H1 (cell line): ENCODE measurements around the gene MYBPC2. TPM values are rescaled to one million over a fixed set of nuclear protein-coding genes. Genes with fewer than 3 reads are reported as not detected.

Source experiments
- CHD7 ChIP-seq: fragments of 300-600 bp; sonication (generic); IDR thresholded peaks from 2 replicates; pipeline ENCODE4 v1.7.1; 2012; ENCODE audit warnings: low read length, moderate library complexity, mild to moderate bottlenecking, inconsistent platforms; ENCODE audit not compliant: insufficient replicate concordance
- JUND ChIP-seq: IDR thresholded peaks from 2 replicates; pipeline ENCODE4 v1.6.1; 2011; ENCODE audit warnings: mild to moderate bottlenecking, improper control_type of control experiment, low read length
- KDM5A ChIP-seq: fragments of 200-600 bp; IDR thresholded peaks from 2 replicates; pipeline ENCODE4 v1.7.1; 2012; ENCODE audit warnings: mild to moderate bottlenecking, low read length, inconsistent platforms, mixed read lengths
- polyA plus RNA-seq, 7 experiments: library from polyadenylated mRNA; depleted of rRNA in 3 of 7; stranded (reverse) in 5 of 7; unstranded in 2 of 7; fragments of >200 nt in 5 of 7; fragments of 200-250 nt in 2 of 7; gene quantifications; 1 replicate in 5 of 7; 2 replicates in 1 of 7; 4 replicates in 1 of 7; pipeline versions ENCODE4 v1.2.1 to v1.2.3, GENCODE V29; 2011 to 2013; ENCODE audit warnings: missing spikeins in 2 of 7, mixed read lengths in 2 of 7
- total RNA-seq: library from RNA; stranded (reverse); fragmentation: NEBNext Ultra II Directional; extraction: Animal tissue kit (Norgen Biotek cat#: 25700); gene quantifications from 2 replicates; pipeline ENCODE4 v1.2.1, GENCODE V29; 2021

MYBPC2 gene
- total and polyA plus RNA-seq, 2 of the 8 experiments (the other 6 are each of a cell fraction or from before 2014, with no cell fraction given) = 1.8 to 3.1 TPM

DNA sequence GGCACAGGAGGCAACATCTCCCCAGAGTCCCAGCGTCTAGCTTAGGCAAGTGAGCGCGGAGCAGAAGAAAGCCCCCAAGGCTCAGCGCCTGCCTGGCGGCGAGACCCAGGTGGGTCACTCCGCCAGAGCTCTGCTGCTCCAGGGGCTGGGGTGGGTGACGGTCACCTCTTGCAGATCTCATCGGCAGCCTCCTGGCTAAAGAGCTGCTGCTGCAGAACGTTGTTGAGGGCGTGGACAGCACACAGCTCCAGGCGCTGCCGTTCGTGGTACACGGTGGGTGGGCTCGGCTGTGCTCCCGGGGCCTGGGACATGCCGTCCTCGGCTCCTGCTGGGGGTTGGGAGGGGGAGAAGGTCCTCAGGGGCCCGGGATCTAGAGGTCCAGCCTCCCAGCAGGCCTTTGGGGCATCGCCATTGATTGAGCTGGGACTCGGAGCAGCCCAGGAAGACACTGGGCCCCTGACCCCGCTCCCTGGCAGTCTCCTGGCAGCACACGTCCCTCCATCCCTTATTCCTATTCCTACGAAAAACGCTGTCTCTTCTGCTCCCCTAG, 77.5 kb downstream of the MYBPC2 start (continued):
- no peak for TF ChIP-seq KDM5A
- no peak for TF ChIP-seq CHD7
- no peak for TF ChIP-seq JUND
- TF ChIP-seq, all 59 proteins: peak for 0
